H1 (cell line): ENCODE data around the gene CDT1. TPM values are rescaled to one million over a fixed set of nuclear protein-coding genes. Genes with fewer than 3 reads are reported as not detected.

ENCODE experiments used
- CTCF ChIA-PET: fragments of 300-600 bp; sonication (Branson Sonifier 250); formaldehyde crosslinking; loops from one replicate; lab custom pipeline; 2021; ENCODE audit not compliant: partially characterized antibody; lab: Charles Lee
- POLR2A ChIA-PET: fragments of 300-600 bp; sonication (Branson Sonifier 250); formaldehyde crosslinking; loops from one replicate; lab custom pipeline; 2021; ENCODE audit warnings: inconsistent platforms; ENCODE audit not compliant: partially characterized antibody; lab: Charles Lee
- DNase-seq, 2 experiments: peaks; one replicate each; pipeline versions ENCODE4 v3.0.0 to v3.0.0-alpha.2; 2010 to 2022; ENCODE audit warnings: low spot score in 2 of 2, low read depth in 1 of 2, mixed read lengths in 1 of 2
- FAIRE-seq: peaks from 2 replicates; lab custom pipeline; 2011; peaks lifted over from hg19 to GRCh38; lab: Jason Lieb, UNC
- H2AFZ ChIP-seq: 2 replicates; pipeline ENCODE4 v1.8.1; 2012; ENCODE audit warnings: low read length, inconsistent platforms
- H2AK5ac ChIP-seq: 2 replicates; pipeline ENCODE4 v1.6.1; 2013; ENCODE audit warnings: low read depth, low read length
- H2BK120ac ChIP-seq: replicated peaks from 2 replicates; pipeline ENCODE3; 2013; ENCODE audit warnings: low read depth, low read length, inconsistent platforms
- H2BK12ac ChIP-seq: 2 replicates; pipeline ENCODE4 v1.6.1; 2013; ENCODE audit warnings: low read depth, low read length
- H2BK15ac ChIP-seq: 2 replicates; pipeline ENCODE4 v1.6.1; 2013; ENCODE audit warnings: low read length
- H2BK20ac ChIP-seq: 2 replicates; pipeline ENCODE4 v1.6.1; 2013; ENCODE audit warnings: low read length
- H2BK5ac ChIP-seq: 2 replicates; pipeline ENCODE4 v1.6.1; 2013; ENCODE audit warnings: low read depth, low read length
- H3K14ac ChIP-seq: 2 replicates; pipeline ENCODE4 v1.6.1; 2013; ENCODE audit warnings: inconsistent platforms; ENCODE audit not compliant: insufficient read length
- H3K18ac ChIP-seq: 2 replicates; pipeline ENCODE4 v1.6.1; 2013; ENCODE audit warnings: low read length; ENCODE audit errors: extremely low read depth
- H3K23ac ChIP-seq: 2 replicates; pipeline ENCODE4 v1.6.1; 2013; ENCODE audit warnings: inconsistent platforms; ENCODE audit not compliant: insufficient read length
- H3K23me2 ChIP-seq: 2 replicates; pipeline ENCODE4 v1.6.1; 2013; ENCODE audit warnings: low read depth, low read length
- H3K27ac ChIP-seq: 2 replicates; pipeline ENCODE4 v1.6.1; 2011; ENCODE audit warnings: low read depth, low read length, inconsistent platforms
- H3K27me3 ChIP-seq, 4 experiments: replicated peaks in 1 of 4; 1 replicate in 1 of 4; 2 replicates in 3 of 4; pipeline versions ENCODE4 v1.6.1 to v1.8.1; 2011 to 2013; ENCODE audit warnings: low read length in 3 of 4, mild to moderate bottlenecking in 3 of 4, inconsistent platforms in 2 of 4, mixed read lengths in 2 of 4, moderate library complexity in 1 of 4; ENCODE audit not compliant: control insufficient read depth in 3 of 4, insufficient read depth in 3 of 4; ENCODE audit errors: extremely low read depth in 1 of 4
- H3K36me3 ChIP-seq, 4 experiments: 2 replicates each; pipeline versions ENCODE4 v1.6.1 to v1.8.1; 2011 to 2013; ENCODE audit warnings: mild to moderate bottlenecking in 4 of 4, low read length in 3 of 4, moderate library complexity in 2 of 4, control low read depth in 1 of 4, inconsistent platforms in 1 of 4; ENCODE audit not compliant: insufficient read depth in 4 of 4, control insufficient read depth in 2 of 4
- H3K4ac ChIP-seq: replicated peaks from 2 replicates; pipeline ENCODE3; 2013; ENCODE audit warnings: low read length, low read depth, mixed read lengths, inconsistent platforms; ENCODE audit not compliant: insufficient read length
- H3K4me1 ChIP-seq, 4 experiments: replicated peaks in 1 of 4; 1 replicate in 1 of 4; 2 replicates in 3 of 4; pipeline versions ENCODE4 v1.6.1 to v1.8.1; 2011 to 2013; ENCODE audit warnings: low read length in 3 of 4, inconsistent platforms in 2 of 4, mixed read lengths in 1 of 4; ENCODE audit not compliant: insufficient read depth in 4 of 4, control insufficient read depth in 3 of 4
- H3K4me2 ChIP-seq, 2 experiments: 2 replicates each; pipeline versions ENCODE4 v1.6.1 to v1.8.1; 2011 to 2013; ENCODE audit warnings: low read depth in 2 of 2, low read length in 2 of 2, control low read depth in 1 of 2, inconsistent platforms in 1 of 2, mild to moderate bottlenecking in 1 of 2; ENCODE audit not compliant: insufficient read depth in 1 of 2
- H3K4me3 ChIP-seq, 4 experiments: fragments of 200-600, 300-600 bp in 1 of 4; sonication (generic), shearing (Covaris generic), sonication (Bioruptor Twin) in 1 of 4; 2 replicates each; pipeline versions ENCODE4 v1.5.1 to v1.8.1; 2011 to 2016; ENCODE audit warnings: low read length in 4 of 4, low read depth in 3 of 4, control low read depth in 2 of 4, inconsistent platforms in 2 of 4, mild to moderate bottlenecking in 2 of 4, mixed read lengths in 1 of 4, moderate library complexity in 1 of 4; ENCODE audit not compliant: insufficient read depth in 2 of 4; ENCODE audit errors: extremely low read depth in 1 of 4
- H3K56ac ChIP-seq: replicated peaks from 2 replicates; pipeline ENCODE3; 2013; ENCODE audit warnings: low read depth, mild to moderate bottlenecking, mixed read lengths, low read length, inconsistent platforms; ENCODE audit not compliant: insufficient read length
- H3K79me1 ChIP-seq: 2 replicates; pipeline ENCODE4 v1.6.1; 2013; ENCODE audit warnings: low read depth, low read length, control low read depth
- H3K79me2 ChIP-seq, 2 experiments: 2 replicates each; pipeline versions ENCODE4 v1.6.1 to v1.8.1; 2012 to 2013; ENCODE audit warnings: low read length in 2 of 2, mild to moderate bottlenecking in 2 of 2, inconsistent platforms in 1 of 2; ENCODE audit not compliant: insufficient read depth in 2 of 2, control insufficient read depth in 1 of 2
- H3K9ac ChIP-seq, 4 experiments: replicated peaks in 1 of 4; 1 replicate in 1 of 4; 2 replicates in 3 of 4; pipeline versions ENCODE4 v1.6.1 to v1.8.1; 2011 to 2013; ENCODE audit warnings: low read depth in 3 of 4, low read length in 3 of 4, control low read depth in 2 of 4, mild to moderate bottlenecking in 2 of 4, moderate library complexity in 2 of 4, inconsistent platforms in 1 of 4; ENCODE audit errors: extremely low read depth in 1 of 4
- H3K9me3 ChIP-seq, 2 experiments: 2 replicates each; pipeline versions ENCODE4 v1.6.1 to v1.8.1; 2012 to 2013; ENCODE audit warnings: mild to moderate bottlenecking in 2 of 2, moderate library complexity in 2 of 2, control low read depth in 1 of 2, inconsistent platforms in 1 of 2, low read depth in 1 of 2, low read length in 1 of 2, mixed read lengths in 1 of 2; ENCODE audit not compliant: insufficient read depth in 2 of 2
- H4K20me1 ChIP-seq, 2 experiments: replicated peaks in 1 of 2; 2 replicates each; pipeline versions ENCODE3 to v1.8.1; 2011 to 2013; ENCODE audit warnings: inconsistent platforms in 2 of 2, low read length in 2 of 2, mild to moderate bottlenecking in 1 of 2; ENCODE audit not compliant: insufficient read depth in 2 of 2, control insufficient read depth in 1 of 2
- H4K5ac ChIP-seq: 2 replicates; pipeline ENCODE4 v1.6.1; 2013; ENCODE audit warnings: low read length, low read depth, mixed read lengths, inconsistent platforms; ENCODE audit not compliant: insufficient read length
- H4K8ac ChIP-seq: 2 replicates; pipeline ENCODE4 v1.8.0; 2013; ENCODE audit warnings: mild to moderate bottlenecking, moderate library complexity, low read length, inconsistent platforms; ENCODE audit not compliant: insufficient read depth; ENCODE audit errors: extremely low read depth
- H4K91ac ChIP-seq: replicated peaks from 2 replicates; pipeline ENCODE3; 2013; ENCODE audit warnings: low read length, mixed read lengths, inconsistent platforms; ENCODE audit not compliant: insufficient read length
- EZH2 ChIP-seq: fragments of 200-600 bp; sonication (generic); IDR thresholded peaks from 2 replicates; pipeline ENCODE4 v1.7.1; 2012; ENCODE audit warnings: low read depth, mild to moderate bottlenecking, moderate library complexity, low read length, inconsistent platforms; ENCODE audit not compliant: severe bottlenecking
- FOSL1 ChIP-seq: IDR thresholded peaks from 2 replicates; pipeline ENCODE4 v1.6.1; 2011; ENCODE audit warnings: mild to moderate bottlenecking, low read depth, low read length, moderate library complexity; ENCODE audit not compliant: insufficient read depth
- GABPA ChIP-seq: IDR thresholded peaks from 2 replicates; pipeline ENCODE4 v1.6.1; 2011; ENCODE audit warnings: mild to moderate bottlenecking, low read length, moderate library complexity, borderline replicate concordance; ENCODE audit not compliant: insufficient read depth
- GTF2F1 ChIP-seq: IDR thresholded peaks from 2 replicates; pipeline ENCODE4 v1.6.1; 2012; ENCODE audit warnings: low read depth, low read length, improper control_type of control experiment, borderline replicate concordance
- HDAC2 ChIP-seq, 2 experiments: fragments of 300-600 bp in 1 of 2; sonication (generic) in 1 of 2; IDR thresholded peaks; 2 replicates each; pipeline ENCODE4 v1.6.1; 2011 to 2012; ENCODE audit warnings: low read depth in 2 of 2, low read length in 2 of 2, mild to moderate bottlenecking in 2 of 2, moderate library complexity in 2 of 2, borderline replicate concordance in 1 of 2, inconsistent platforms in 1 of 2
- KDM5A ChIP-seq: fragments of 200-600 bp; IDR thresholded peaks from 2 replicates; pipeline ENCODE4 v1.7.1; 2012; ENCODE audit warnings: mild to moderate bottlenecking, low read length, inconsistent platforms, mixed read lengths
- NRF1 ChIP-seq: IDR thresholded peaks from 2 replicates; pipeline ENCODE4 v1.6.1; 2011; ENCODE audit warnings: mild to moderate bottlenecking, low read depth, low read length, improper control_type of control experiment
- RXRA ChIP-seq: IDR thresholded peaks from 2 replicates; pipeline ENCODE4 v1.6.1; 2011; ENCODE audit warnings: low read depth, mild to moderate bottlenecking, low read length, moderate library complexity; ENCODE audit not compliant: insufficient read depth
- WGBS, 2 experiments: shearing (Covaris generic) in 1 of 2; methylation state at CpG; one replicate each; pipeline versions ENCODE4 v1.1.6 to v1.1.7; 2013 to 2015; ENCODE audit warnings: low lambda C conversion rate in 2 of 2, mixed read lengths in 2 of 2, inconsistent platforms in 1 of 2, low coverage in 1 of 2, missing lambda C conversion rate in 1 of 2; ENCODE audit not compliant: insufficient replicate concordance in 2 of 2, insufficient coverage in 1 of 2, insufficient read length in 1 of 2; ENCODE audit errors: extremely low coverage in 1 of 2, missing lambda C conversion rate in 1 of 2; 5-methylcytosine and 5-hydroxymethylcytosine counted together
- polyA plus RNA-seq, 7 experiments: library from polyadenylated mRNA; depleted of rRNA in 3 of 7; stranded (reverse) in 5 of 7; unstranded in 2 of 7; fragments of >200 nt in 5 of 7; fragments of 200-250 nt in 2 of 7; gene quantifications; 1 replicate in 5 of 7; 2 replicates in 1 of 7; 4 replicates in 1 of 7; pipeline versions ENCODE4 v1.2.1 to v1.2.3, GENCODE V29; 2011 to 2013; ENCODE audit warnings: missing spikeins in 2 of 7, mixed read lengths in 2 of 7
- total RNA-seq: library from RNA; stranded (reverse); fragmentation: NEBNext Ultra II Directional; extraction: Animal tissue kit (Norgen Biotek cat#: 25700); gene quantifications from 2 replicates; pipeline ENCODE4 v1.2.1, GENCODE V29; 2021
- TF ChIP-seq, protein P1 (sequence below): IDR thresholded peaks from 2 replicates; pipeline ENCODE4 v1.6.1; 2011; ENCODE audit warnings: low read depth, mild to moderate bottlenecking, low read length; ENCODE audit not compliant: insufficient read depth

CDT1 gene
- total and polyA plus RNA-seq, 2 of the 8 experiments (the other 6 are each of a cell fraction or from before 2014, with no cell fraction given): 76.7 to 95.4 TPM

DNA sequence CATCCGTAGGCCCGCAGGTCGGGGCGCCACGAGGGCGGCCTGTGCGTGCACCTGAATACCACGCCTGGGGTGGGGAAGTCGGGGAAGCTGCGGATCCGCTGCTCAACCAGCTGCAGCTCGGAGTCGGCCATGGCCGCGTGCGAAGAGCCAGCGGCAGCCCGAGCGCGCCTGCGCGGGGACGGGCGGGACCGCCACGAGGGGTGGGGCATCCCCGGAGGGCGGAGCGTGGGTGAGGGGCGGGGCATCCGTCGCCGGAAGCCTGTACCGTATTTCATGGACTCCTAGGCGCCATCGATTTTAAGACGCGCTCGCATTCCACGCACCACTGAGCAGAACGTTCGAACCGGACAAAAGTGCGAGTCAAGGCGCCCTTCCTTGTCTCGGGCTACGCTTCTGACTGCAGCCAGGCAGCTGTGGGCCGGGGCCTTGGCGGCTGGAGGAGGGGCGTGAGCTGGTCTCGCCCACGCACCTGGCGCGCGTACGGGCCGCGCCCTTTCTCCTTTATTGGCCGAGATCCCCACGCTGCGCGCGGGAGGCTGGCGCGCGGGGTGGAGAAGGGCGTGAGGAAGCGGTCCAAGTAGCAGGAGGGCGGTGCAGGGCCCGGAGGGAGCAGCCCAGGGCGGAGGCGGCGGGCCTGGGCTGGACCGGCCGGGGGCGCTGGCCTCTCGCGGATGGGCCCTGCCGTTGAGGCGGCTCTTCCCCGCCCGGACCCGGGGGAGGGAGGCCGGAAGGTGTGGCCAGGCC lies 8.4 kb downstream of the CDT1 start, which contains the start of gene APRT:
APRT (minus strand) TSS at position 160 of the 744 bp plus-strand sequence; CDS start at position 131, 29 bp downstream.
- peak within 1 kb of the TSS; percentile 82 for H2BK120ac ChIP-seq
- H3K79me1 ChIP-seq: 0 out of 2 replicates have a peak, but pooled peaks cover 6% of the 10 kb centered on the region
- H3K23ac ChIP-seq: no peak within 1 kb of the TSS
- POLR2A ChIA-PET: interaction anchor here (0.7 to 8.1 kb wide), 18 partner anchors 7 to 372 kb away, joined by 3 to 77 read pairs (median 5); partner anchors contain the start of genes GALNS and TRAPPC2L
- H3K56ac ChIP-seq: peak within 1 kb of the TSS; percentile 98
- H4K8ac ChIP-seq: peak within 1 kb of the TSS; percentile 98
- H2BK12ac ChIP-seq: no peak within 1 kb of the TSS; the same call in 1 of the 2 replicates
- peaks cover 10% of the 10 kb centered on the region for H3K23me2 ChIP-seq
- peak within 1 kb of the TSS; percentile 100 for H3K4ac ChIP-seq
- H3K79me2 ChIP-seq: peaks cover 0 to 18% of the 10 kb centered on the region in 2 experiments; a peak in 2 of 4 replicates
- peak within 1 kb of the TSS; percentile 84 to 93 (median 86) for H3K9ac ChIP-seq
- peak within 1 kb of the TSS; percentile 82 to 90 for H3K4me2 ChIP-seq
- H2BK20ac ChIP-seq: no peak within 1 kb of the TSS
- peak; percentile 79 to 99 for DNase-seq
- CTCF ChIA-PET: interaction anchor here (0.7 to 5.7 kb wide), 23 partner anchors 10 to 404 kb away, joined by 3 to 29 read pairs (median 3); partner anchors contain the start of genes GALNS and TRAPPC2L
- H3K4me1 ChIP-seq: peaks cover 0 to 11% (median 4%) of the 10 kb centered on the region in 4 experiments; a peak in 5 of 7 replicates
- H3K27me3 ChIP-seq: no peaks in the 10 kb centered on the region
- H3K9me3 ChIP-seq: no peaks in the 10 kb centered on the region
- peak within 1 kb of the TSS; percentile 99 for H4K91ac ChIP-seq
- peak within 1 kb of the TSS; percentile 94; the same call in 1 of the 2 replicates for H2BK5ac ChIP-seq
- 4% methylated on average over 51 of the region's 84 CpGs; no CpG with 5 or more reads in 1 of the 2 experiments for WGBS, 2 experiments
- H3K36me3 ChIP-seq: peaks cover 19 to 38% (median 25%) of the 10 kb centered on the region in 4 experiments
- FAIRE-seq: no peak
- peak within 1 kb of the TSS; percentile 67 to 86 (median 82) for H3K4me3 ChIP-seq
- H3K14ac ChIP-seq: peak within 1 kb of the TSS; percentile 90
- H4K5ac ChIP-seq: peak within 1 kb of the TSS; percentile 100
- peak within 1 kb of the TSS; percentile 85 for H3K27ac ChIP-seq
- H3K18ac ChIP-seq: peak within 1 kb of the TSS; percentile 96
- H2BK15ac ChIP-seq: no peak within 1 kb of the TSS
- peak within 1 kb of the TSS; percentile 72; the same call in 1 of the 2 replicates for H2AFZ ChIP-seq
- H2AK5ac ChIP-seq: no peak within 1 kb of the TSS
- H4K20me1 ChIP-seq: peaks cover 20 to 30% of the 10 kb centered on the region in 2 experiments
- TF ChIP-seq EZH2 (no peak), FOSL1 (no peak), NRF1 (peak; percentile 67), KDM5A (0 out of 2 replicates have a peak, but pooled peaks have one; percentile 24), RXRA (no peak), GTF2F1 (no peak), HDAC2 (IDR thresholded peaks at IDR 0.05; ENCODE audit: borderline replicate concordance in 1 of 2, low read depth in 2 of 2, low read length in 2 of 2) (peak in 1 of 2 experiments; percentile 16; a peak in 1 of 4 replicates), GABPA (0 out of 2 replicates have a peak, but pooled peaks have one; percentile 59)
- TF ChIP-seq, protein P1, sequence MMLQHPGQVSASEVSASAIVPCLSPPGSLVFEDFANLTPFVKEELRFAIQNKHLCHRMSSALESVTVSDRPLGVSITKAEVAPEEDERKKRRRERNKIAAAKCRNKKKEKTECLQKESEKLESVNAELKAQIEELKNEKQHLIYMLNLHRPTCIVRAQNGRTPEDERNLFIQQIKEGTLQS: no peak
